Nephron progenitor cell (in vitro differentiated cells): ENCODE measurements around the gene LHPP.
A peak's percentile ranks its signal among the peaks of the same experiment; 100 is the strongest.

Source experiments
- DNase-seq: peaks from one replicate; pipeline ENCODE4 v3.0.0; 2021
- H3K27ac Mint-ChIP-seq: 2 replicates; pipeline ENCODE4 v1.8.0; 2021; ENCODE audit warnings: mild to moderate bottlenecking, moderate library complexity, mixed read lengths
- H3K27me3 Mint-ChIP-seq: 2 replicates; pipeline ENCODE4 v1.8.0; 2021; ENCODE audit warnings: mild to moderate bottlenecking, low read depth, mixed read lengths; ENCODE audit not compliant: poor library complexity
- H3K36me3 Mint-ChIP-seq: 2 replicates; pipeline ENCODE4 v1.8.0; 2021; ENCODE audit warnings: low read depth, mixed read lengths
- H3K4me1 Mint-ChIP-seq: 2 replicates; pipeline ENCODE4 v1.8.0; 2021; ENCODE audit warnings: mixed read lengths
- H3K4me3 Mint-ChIP-seq: 2 replicates; pipeline ENCODE4 v1.8.0; 2021; ENCODE audit warnings: mild to moderate bottlenecking, moderate library complexity, mixed read lengths
- H3K9me3 Mint-ChIP-seq: 2 replicates; pipeline ENCODE4 v1.8.0; 2021; ENCODE audit warnings: mild to moderate bottlenecking, moderate library complexity, mixed read lengths
- TF ChIP-seq, protein P1 (sequence below): fragments of 200-600 bp; sonication (generic); IDR thresholded peaks from 2 replicates; pipeline ENCODE4 v1.5.0; 2021; ENCODE audit warnings: antibody characterized with exemption

Gene LHPP

DNA sequence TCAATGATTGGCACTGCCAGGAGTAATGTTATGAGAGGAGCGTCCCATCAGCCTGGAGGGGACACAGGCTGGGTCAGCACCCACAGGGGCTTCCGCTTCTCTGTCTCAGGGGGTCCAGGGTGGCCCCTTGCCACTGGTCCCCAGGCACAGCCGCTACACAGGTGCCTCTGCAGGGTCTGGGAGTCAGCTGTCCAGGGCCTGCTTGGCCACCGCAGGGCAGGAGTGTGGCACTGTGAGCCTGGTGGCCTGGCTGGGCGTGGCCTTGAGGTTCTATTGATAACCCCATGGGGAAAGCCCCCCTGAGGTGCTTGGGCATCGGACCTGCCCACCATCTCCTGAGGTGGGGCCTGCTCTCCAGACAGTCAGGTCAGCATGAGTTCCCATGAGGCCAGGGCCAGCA is 136.6 kb downstream of the LHPP start:
- Mint-ChIP-seq H3K4me3 (no peak overlapping the region), H3K27me3 (peaks cover 11% of the 10 kb centered on the region), H3K9me3 (no peaks in the 10 kb centered on the region), H3K4me1 (peaks cover 15% of the 10 kb centered on the region), H3K36me3 (no peaks in the 10 kb centered on the region), H3K27ac (no peak overlapping the region)
- DNase-seq, result no peak
- TF ChIP-seq, protein P1, sequence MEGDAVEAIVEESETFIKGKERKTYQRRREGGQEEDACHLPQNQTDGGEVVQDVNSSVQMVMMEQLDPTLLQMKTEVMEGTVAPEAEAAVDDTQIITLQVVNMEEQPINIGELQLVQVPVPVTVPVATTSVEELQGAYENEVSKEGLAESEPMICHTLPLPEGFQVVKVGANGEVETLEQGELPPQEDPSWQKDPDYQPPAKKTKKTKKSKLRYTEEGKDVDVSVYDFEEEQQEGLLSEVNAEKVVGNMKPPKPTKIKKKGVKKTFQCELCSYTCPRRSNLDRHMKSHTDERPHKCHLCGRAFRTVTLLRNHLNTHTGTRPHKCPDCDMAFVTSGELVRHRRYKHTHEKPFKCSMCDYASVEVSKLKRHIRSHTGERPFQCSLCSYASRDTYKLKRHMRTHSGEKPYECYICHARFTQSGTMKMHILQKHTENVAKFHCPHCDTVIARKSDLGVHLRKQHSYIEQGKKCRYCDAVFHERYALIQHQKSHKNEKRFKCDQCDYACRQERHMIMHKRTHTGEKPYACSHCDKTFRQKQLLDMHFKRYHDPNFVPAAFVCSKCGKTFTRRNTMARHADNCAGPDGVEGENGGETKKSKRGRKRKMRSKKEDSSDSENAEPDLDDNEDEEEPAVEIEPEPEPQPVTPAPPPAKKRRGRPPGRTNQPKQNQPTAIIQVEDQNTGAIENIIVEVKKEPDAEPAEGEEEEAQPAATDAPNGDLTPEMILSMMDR, result no peak

- Mint-ChIP-seq H3K36me3 (no peaks in the 10 kb centered on the region), H3K9me3 (no peaks in the 10 kb centered on the region), H3K27ac (no peak overlapping the region), H3K4me3 (no peak overlapping the region), H3K27me3 (peaks cover 11% of the 10 kb centered on the region), H3K4me1 (peaks cover 17% of the 10 kb centered on the region)
- DNase-seq, result no peak
- TF ChIP-seq, protein P1, result no peak
Observed at GRCh38 chr10:124598773-124599587, 137.4 kb downstream of the LHPP start.

- TF ChIP-seq, protein P1, result no peak
- Mint-ChIP-seq H3K9me3 (no peaks in the 10 kb centered on the region), H3K27me3 (peaks cover 11% of the 10 kb centered on the region)
Observed at GRCh38 chr10:124599588-124600050, 138.0 kb downstream of the LHPP start.

DNA sequence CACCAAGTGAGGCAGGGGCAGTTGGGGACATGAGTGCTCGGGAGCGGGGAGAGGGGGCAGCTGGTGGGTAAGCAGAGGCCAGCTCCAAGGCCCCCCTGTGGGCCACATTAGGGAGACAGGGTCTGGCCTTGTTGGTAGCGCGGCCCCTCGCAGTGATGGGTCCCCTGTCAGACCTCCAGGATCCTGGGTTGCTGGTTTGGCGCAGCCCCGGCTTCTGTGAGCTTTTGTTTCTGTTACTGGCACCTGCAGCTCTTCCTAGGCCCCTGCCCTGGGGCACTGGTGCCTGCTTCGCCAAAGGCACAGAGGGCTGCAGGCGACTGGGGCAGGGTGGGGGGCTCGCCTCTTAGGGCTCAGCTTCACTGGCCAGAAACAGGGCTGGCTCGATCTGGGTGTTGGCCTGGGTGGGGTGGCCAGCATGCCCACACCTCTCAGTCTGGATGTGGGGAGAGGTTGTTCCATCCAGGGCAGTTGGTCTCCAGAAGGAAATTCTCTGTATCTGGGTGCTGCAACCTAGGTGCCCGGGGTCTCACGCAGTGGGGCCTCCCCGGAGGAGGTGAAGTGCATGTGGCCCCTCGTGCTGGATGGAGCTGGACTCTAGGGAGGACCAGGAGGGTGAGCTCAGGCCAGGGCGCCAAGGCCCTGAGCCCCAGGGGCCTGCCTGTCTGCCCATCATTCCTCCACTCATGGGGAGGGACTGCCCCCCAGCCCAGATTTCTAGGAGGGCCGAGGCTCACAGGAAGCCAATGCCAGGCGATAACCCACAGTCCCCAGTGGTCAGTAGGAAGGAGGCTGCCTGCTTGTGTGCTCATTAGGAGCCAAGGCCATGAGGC is 138.6 kb downstream of the LHPP start:
- DNase-seq, result no peak
- Mint-ChIP-seq H3K27ac (peak overlapping the region; percentile 79), H3K4me3 (no peak overlapping the region), H3K9me3 (no peaks in the 10 kb centered on the region), H3K4me1 (peaks cover 23% of the 10 kb centered on the region), H3K36me3 (no peaks in the 10 kb centered on the region), H3K27me3 (peaks cover 8% of the 10 kb centered on the region)
- TF ChIP-seq, protein P1, result no peak

More at GRCh38 chr10:124599588-124600050, 138.0 kb downstream of the LHPP start:
- H3K36me3 Mint-ChIP-seq, result no peaks in the 10 kb centered on the region
- H3K4me3 Mint-ChIP-seq, result no peak overlapping the region
- no peak for DNase-seq
- H3K27ac Mint-ChIP-seq, result no peak overlapping the region
- H3K4me1 Mint-ChIP-seq, result peaks cover 20% of the 10 kb centered on the region

- TF ChIP-seq, protein P1, result no peak
Observed at GRCh38 chr10:124601016-124601415, 139.4 kb downstream of the LHPP start.

More at GRCh38 chr10:124601016-124601415, 139.4 kb downstream of the LHPP start:
- Mint-ChIP-seq H3K27me3 (peaks cover 6% of the 10 kb centered on the region), H3K9me3 (no peaks in the 10 kb centered on the region), H3K36me3 (no peaks in the 10 kb centered on the region), H3K27ac (peak overlapping the region; percentile 79), H3K4me3 (no peak overlapping the region), H3K4me1 (peaks cover 27% of the 10 kb centered on the region)
- no peak for DNase-seq
